ENCODE data around the gene CLEC3A. TPM values are rescaled to one million over a fixed set of nuclear protein-coding genes. Genes with fewer than 3 reads are reported as not detected.

The CLEC3A gene
- total RNA-seq, 1 donor from 2014 or later: not detected

DNA sequence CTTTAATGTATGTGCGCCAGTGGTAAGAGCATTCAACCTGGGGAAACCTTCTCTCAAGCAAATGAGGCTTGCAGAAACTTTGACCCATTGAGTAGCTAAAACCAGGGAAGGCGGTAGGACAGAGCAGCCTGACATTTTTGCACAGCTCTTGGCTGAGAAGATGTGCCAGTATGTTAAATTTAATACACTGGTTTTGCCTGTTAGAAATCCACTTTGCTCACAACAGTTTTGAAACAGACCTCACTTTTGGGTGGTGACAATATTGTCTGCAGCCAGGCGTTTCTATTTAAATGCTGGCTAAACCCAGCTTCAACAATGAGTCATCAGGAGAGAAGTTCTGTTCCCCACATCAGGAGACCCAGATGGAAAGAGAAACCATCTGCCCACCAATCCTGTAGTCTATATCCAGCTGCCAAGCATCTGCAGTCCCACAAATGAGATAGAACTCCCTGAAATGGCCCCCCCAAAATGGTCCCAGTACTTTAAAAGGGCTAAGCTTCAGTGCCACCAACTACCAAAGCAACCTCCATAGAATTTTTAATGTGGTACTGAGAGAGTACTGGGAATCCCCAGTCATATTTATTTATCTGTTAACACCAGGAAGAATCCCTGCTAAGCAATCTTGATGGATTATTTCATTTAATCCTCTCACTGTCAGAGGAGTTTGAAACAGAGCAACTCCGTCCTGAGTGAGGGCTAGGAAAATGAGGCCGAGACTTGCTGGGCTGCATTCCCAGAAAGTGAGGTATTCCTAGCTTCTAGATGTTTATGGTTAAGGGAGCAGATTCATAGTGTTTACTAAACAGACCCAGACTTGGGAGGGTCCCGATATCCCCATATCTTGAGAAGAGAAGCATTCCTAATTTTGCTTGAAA lies 29.0 kb upstream of the CLEC3A start:
- no peaks in the 10 kb centered on the region for H3K27me3 Mint-ChIP-seq
- H3K4me3 Mint-ChIP-seq (ENCODE audit: low read depth): no peak overlapping the region
- TF ChIP-seq CTCF (IDR thresholded peaks at IDR 0.05; ENCODE audit: unreplicated experiment): no peak
- no peak for DNase-seq (ENCODE audit: low spot score, unreplicated experiment)
- peaks cover 19% of the 10 kb centered on the region for H3K9me3 Mint-ChIP-seq (ENCODE audit: low read depth)
- peaks cover 6% of the 10 kb centered on the region for H3K4me1 Mint-ChIP-seq (ENCODE audit: low read depth)
- no peak overlapping the region for H3K27ac Mint-ChIP-seq
- H3K36me3 Mint-ChIP-seq (ENCODE audit: insufficient read depth): peaks cover 1% of the 10 kb centered on the region

DNA sequence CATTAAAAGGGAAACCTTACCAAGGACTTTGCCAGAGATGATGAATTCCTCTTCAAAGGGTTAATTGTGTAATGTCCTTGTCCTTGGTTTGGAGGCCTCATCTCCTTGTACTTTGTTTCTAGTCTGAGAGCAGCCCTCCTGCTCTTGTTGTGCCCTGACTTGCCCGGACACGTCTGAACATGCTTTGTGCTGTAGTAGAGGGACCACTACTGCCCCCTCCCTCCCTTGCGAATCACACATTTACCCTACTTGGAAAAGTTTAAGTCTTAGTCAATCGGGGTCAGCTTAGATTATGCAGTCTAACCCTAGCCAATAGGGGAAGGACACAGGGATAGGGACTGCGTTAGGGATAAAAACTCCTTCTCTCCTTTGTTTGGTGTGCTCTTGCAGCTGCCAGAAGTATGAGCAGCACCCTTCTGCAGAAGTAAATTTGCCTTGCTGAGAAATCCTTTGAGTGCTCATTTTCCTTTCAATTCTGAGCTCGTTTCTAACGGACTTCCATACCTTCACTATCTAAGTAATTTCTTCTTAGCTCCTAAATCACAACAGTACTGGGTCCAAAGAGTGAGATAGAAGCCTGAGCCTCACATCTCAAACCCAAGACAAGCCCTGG lies 26.4 kb upstream of the CLEC3A start:
- DNase-seq (ENCODE audit: low spot score, unreplicated experiment): no peak
- H3K27ac Mint-ChIP-seq: no peak overlapping the region
- TF ChIP-seq CTCF (IDR thresholded peaks at IDR 0.05; ENCODE audit: unreplicated experiment): no peak
- H3K4me1 Mint-ChIP-seq (ENCODE audit: low read depth): peaks cover 6% of the 10 kb centered on the region
- H3K36me3 Mint-ChIP-seq (ENCODE audit: insufficient read depth): peaks cover 1% of the 10 kb centered on the region
- no peak overlapping the region for H3K4me3 Mint-ChIP-seq (ENCODE audit: low read depth)
- no peaks in the 10 kb centered on the region for H3K27me3 Mint-ChIP-seq
- peaks cover 19% of the 10 kb centered on the region for H3K9me3 Mint-ChIP-seq (ENCODE audit: low read depth)

DNA sequence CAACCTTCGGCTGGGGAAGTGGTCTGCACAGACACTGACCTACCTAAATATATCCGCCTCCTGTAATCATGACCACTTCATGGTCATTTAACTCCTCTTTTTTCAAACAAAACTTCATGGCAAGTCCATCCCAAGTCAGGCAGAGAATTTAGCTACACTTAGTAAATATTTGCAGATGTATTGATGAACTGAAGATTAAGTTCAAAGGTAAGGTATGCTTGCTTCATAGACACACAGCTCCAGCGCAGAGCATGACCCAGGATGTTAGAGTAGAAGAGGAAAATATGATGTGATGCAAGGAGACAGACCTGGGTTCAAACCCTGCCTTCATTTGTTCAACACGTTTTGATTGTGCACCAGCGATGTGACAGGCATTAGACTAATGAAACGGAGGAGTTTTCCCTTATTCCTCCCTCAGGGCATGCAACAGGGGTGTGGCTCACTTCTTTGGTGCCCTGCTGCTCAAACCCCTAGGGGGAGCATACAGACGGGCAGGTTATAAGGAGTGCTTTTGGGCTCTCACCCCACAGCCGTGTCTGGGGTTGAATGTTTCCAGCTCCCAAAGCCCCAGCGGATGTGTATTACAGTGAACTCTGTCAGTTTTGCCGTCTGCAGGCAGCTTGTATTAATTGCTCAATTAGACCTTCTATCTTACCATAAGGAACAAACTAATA lies 23.9 kb upstream of the CLEC3A start:
- no peak for TF ChIP-seq CTCF (IDR thresholded peaks at IDR 0.05; ENCODE audit: unreplicated experiment)
- Mint-ChIP-seq H3K9me3 (ENCODE audit: low read depth) (peaks cover 11% of the 10 kb centered on the region), H3K27ac (no peak overlapping the region), H3K36me3 (ENCODE audit: insufficient read depth) (peaks cover 1% of the 10 kb centered on the region), H3K4me1 (ENCODE audit: low read depth) (peaks cover 2% of the 10 kb centered on the region), H3K4me3 (ENCODE audit: low read depth) (no peak overlapping the region), H3K27me3 (no peaks in the 10 kb centered on the region)
- DNase-seq (ENCODE audit: low spot score, unreplicated experiment): no peak

- Mint-ChIP-seq H3K9me3 (ENCODE audit: low read depth) (peaks cover 4% of the 10 kb centered on the region), H3K4me1 (ENCODE audit: low read depth) (peaks cover 2% of the 10 kb centered on the region), H3K27me3 (no peaks in the 10 kb centered on the region), H3K36me3 (ENCODE audit: insufficient read depth) (no peaks in the 10 kb centered on the region), H3K27ac (no peak overlapping the region), H3K4me3 (ENCODE audit: low read depth) (no peak overlapping the region)
- no peak for TF ChIP-seq CTCF (IDR thresholded peaks at IDR 0.05; ENCODE audit: unreplicated experiment)
- no peak for DNase-seq (ENCODE audit: low spot score, unreplicated experiment)
Measured at GRCh38 chr16:78001451-78002025, 20.8 kb upstream of the CLEC3A start.

Data from progenitor cell of endocrine pancreas (in vitro differentiated cells).